Endodermal cell (in vitro differentiated cells): ENCODE data around the gene EYA2. TPM values are rescaled to one million over a fixed set of nuclear protein-coding genes. Genes with fewer than 3 reads are reported as not detected.

Experiments
- DNase-seq: peaks from one replicate; pipeline ENCODE4 v3.0.0-alpha.2; 2017
- H3K27ac ChIP-seq: 2 replicates; pipeline ENCODE4 v1.5.1; 2013; ENCODE audit warnings: mild to moderate bottlenecking, low read depth, low read length, moderate library complexity
- H3K27me3 ChIP-seq: 2 replicates; pipeline ENCODE4 v1.6.1; 2013; ENCODE audit warnings: mild to moderate bottlenecking, low read length, moderate library complexity; ENCODE audit not compliant: insufficient read depth, control insufficient read depth, poor library complexity, severe bottlenecking
- H3K36me3 ChIP-seq: 2 replicates; pipeline ENCODE4 v1.7.0; 2013; ENCODE audit warnings: mild to moderate bottlenecking, low read length, moderate library complexity; ENCODE audit not compliant: control insufficient read depth, insufficient read depth
- H3K4me1 ChIP-seq: one replicate; pipeline ENCODE4 v1.7.0; 2013; ENCODE audit warnings: low read length; ENCODE audit not compliant: control insufficient read depth, insufficient read depth
- H3K4me3 ChIP-seq: 2 replicates; pipeline ENCODE4 v1.5.1; 2013; ENCODE audit warnings: mild to moderate bottlenecking, low read length, moderate library complexity
- H3K9ac ChIP-seq: 2 replicates; pipeline ENCODE4 v1.6.1; 2013; ENCODE audit warnings: mild to moderate bottlenecking, low read length, moderate library complexity; ENCODE audit not compliant: poor library complexity, severe bottlenecking; ENCODE audit errors: extremely low read depth
- H3K9me3 ChIP-seq: 2 replicates; pipeline ENCODE4 v1.6.1; 2013; ENCODE audit warnings: mild to moderate bottlenecking, low read length, moderate library complexity; ENCODE audit not compliant: control insufficient read depth
- H3K27ac Mint-ChIP-seq: 2 replicates; pipeline ENCODE4 v1.8.0; 2020; ENCODE audit warnings: mixed read lengths
- H3K27me3 Mint-ChIP-seq: 2 replicates; pipeline ENCODE4 v1.8.0; 2021; ENCODE audit warnings: mild to moderate bottlenecking, mixed read lengths; ENCODE audit not compliant: insufficient read depth
- H3K36me3 Mint-ChIP-seq: 2 replicates; pipeline ENCODE4 v1.8.0; 2020; ENCODE audit warnings: low read depth, mixed read lengths
- H3K4me1 Mint-ChIP-seq: 2 replicates; pipeline ENCODE4 v1.8.0; 2020; ENCODE audit warnings: mixed read lengths
- H3K4me3 Mint-ChIP-seq: 2 replicates; pipeline ENCODE4 v1.8.0; 2020; ENCODE audit warnings: mild to moderate bottlenecking, moderate library complexity, mixed read lengths
- H3K9me3 Mint-ChIP-seq: 2 replicates; pipeline ENCODE4 v1.8.0; 2020; ENCODE audit warnings: mild to moderate bottlenecking, mixed read lengths
- WGBS, 2 experiments: methylation state at CpG; one replicate each; pipeline versions ENCODE4 v1.1.5 to v1.1.7; 2013; ENCODE audit warnings: missing lambda C conversion rate in 2 of 2, mixed read lengths in 1 of 2; ENCODE audit not compliant: insufficient coverage in 1 of 2, insufficient read length in 1 of 2; 5-methylcytosine and 5-hydroxymethylcytosine counted together
- total RNA-seq, 2 donors: library from RNA; stranded (reverse); fragmentation: NEBNext Ultra II Directional in 1 of 2; extraction: Animal tissue kit (Norgen Biotek cat#: 25700) in 1 of 2; gene quantifications; 2 replicates in 1 of 2; 3 replicates in 1 of 2; pipeline ENCODE4 v1.2.1, GENCODE V29; 2021
- TF ChIP-seq, protein P1 (sequence below): fragments of 200-600 bp; sonication (generic); conservative IDR thresholded peaks from 2 replicates; pipeline ENCODE4 v1.5.0; 2021; ENCODE audit warnings: antibody characterized with exemption, mild to moderate bottlenecking

EYA2 gene
- total RNA-seq, 2 donors from 2014 or later = 9.1 to 18.0 TPM

DNA sequence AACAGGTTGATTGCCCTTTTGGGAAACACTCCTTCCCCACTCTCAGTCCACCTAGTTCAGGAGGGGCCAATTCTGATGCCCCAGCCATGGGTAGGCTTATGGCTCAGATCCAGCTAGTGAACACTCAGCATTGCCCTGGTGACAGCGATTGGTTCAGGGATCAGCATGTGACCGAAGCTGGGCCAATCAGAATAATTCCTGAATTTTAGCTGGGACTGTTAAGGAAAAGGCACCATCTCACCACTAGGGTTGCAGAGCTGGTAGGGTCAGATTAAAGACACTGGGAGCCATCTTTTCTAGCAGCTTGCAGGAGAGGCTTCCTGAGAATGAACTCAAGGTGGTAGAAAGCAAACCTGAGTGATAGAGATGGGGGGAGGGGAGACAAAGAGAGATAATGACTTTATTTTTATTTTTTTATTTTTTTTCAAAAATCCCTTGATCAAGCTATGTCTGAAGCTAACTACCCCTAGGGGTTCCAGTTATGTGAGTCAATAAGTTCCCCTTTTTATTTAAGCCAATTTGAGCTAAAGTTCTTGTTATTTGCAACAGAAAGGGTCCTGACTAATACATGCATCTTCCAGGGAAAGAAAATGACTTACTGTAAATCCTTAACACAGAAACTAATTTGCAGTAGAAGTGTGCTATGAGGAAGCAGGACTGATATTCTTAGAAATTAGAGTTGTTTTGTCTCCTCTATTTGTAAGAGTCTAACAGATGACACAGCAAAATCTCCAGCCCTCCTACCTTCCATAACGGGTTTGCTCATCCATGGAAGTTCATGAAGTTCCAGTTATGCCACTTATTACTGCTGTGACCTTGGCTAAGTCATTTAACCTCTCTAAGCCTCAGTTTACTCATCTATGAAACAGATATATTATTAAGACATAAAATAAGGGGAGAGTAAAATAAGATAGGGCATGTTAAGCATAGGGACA, 44.7 kb downstream of the EYA2 start:
- Histone ChIP-seq H3K9me3 (no peaks in the 10 kb centered on the region), H3K9ac (no peak overlapping the region), H3K27me3 (no peaks in the 10 kb centered on the region), H3K27ac (no peak overlapping the region), H3K36me3 (no peaks in the 10 kb centered on the region), H3K4me1 (peaks cover 5% of the 10 kb centered on the region), H3K4me3 (no peak overlapping the region)
- peak; percentile 78 for DNase-seq
- H3K4me3 Mint-ChIP-seq = no peak overlapping the region
- H3K4me1 Mint-ChIP-seq = no peaks in the 10 kb centered on the region
- H3K36me3 Mint-ChIP-seq = no peaks in the 10 kb centered on the region
- 31 to 57% methylated on average over 1 to 3 of the region's 3 CpGs for WGBS, 2 experiments
- H3K27ac Mint-ChIP-seq = no peak overlapping the region
- no peaks in the 10 kb centered on the region for H3K9me3 Mint-ChIP-seq
- no peaks in the 10 kb centered on the region for H3K27me3 Mint-ChIP-seq
- TF ChIP-seq, protein P1, sequence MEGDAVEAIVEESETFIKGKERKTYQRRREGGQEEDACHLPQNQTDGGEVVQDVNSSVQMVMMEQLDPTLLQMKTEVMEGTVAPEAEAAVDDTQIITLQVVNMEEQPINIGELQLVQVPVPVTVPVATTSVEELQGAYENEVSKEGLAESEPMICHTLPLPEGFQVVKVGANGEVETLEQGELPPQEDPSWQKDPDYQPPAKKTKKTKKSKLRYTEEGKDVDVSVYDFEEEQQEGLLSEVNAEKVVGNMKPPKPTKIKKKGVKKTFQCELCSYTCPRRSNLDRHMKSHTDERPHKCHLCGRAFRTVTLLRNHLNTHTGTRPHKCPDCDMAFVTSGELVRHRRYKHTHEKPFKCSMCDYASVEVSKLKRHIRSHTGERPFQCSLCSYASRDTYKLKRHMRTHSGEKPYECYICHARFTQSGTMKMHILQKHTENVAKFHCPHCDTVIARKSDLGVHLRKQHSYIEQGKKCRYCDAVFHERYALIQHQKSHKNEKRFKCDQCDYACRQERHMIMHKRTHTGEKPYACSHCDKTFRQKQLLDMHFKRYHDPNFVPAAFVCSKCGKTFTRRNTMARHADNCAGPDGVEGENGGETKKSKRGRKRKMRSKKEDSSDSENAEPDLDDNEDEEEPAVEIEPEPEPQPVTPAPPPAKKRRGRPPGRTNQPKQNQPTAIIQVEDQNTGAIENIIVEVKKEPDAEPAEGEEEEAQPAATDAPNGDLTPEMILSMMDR = peak; percentile 69

GRCh38 chr20:46940616-46941015, 46.0 kb downstream of the EYA2 start:
- Mint-ChIP-seq H3K9me3 (no peaks in the 10 kb centered on the region), H3K27me3 (no peaks in the 10 kb centered on the region), H3K4me1 (peaks cover 7% of the 10 kb centered on the region), H3K36me3 (no peaks in the 10 kb centered on the region), H3K27ac (no peak overlapping the region), H3K4me3 (no peak overlapping the region)
- Histone ChIP-seq H3K4me1 (peaks cover 10% of the 10 kb centered on the region), H3K36me3 (no peaks in the 10 kb centered on the region), H3K27ac (no peak overlapping the region), H3K27me3 (no peaks in the 10 kb centered on the region), H3K4me3 (no peak overlapping the region), H3K9ac (no peak overlapping the region), H3K9me3 (no peaks in the 10 kb centered on the region)
- TF ChIP-seq, protein P1 = no peak
- DNase-seq = no peak
- 93 to 96% methylated on average over 7 to 10 of the region's 10 CpGs for WGBS, 2 experiments

GRCh38 chr20:46941404-46941803, 46.8 kb downstream of the EYA2 start:
- Mint-ChIP-seq H3K27ac (no peak overlapping the region), H3K27me3 (no peaks in the 10 kb centered on the region), H3K4me3 (no peak overlapping the region), H3K4me1 (peaks cover 13% of the 10 kb centered on the region), H3K9me3 (no peaks in the 10 kb centered on the region), H3K36me3 (no peaks in the 10 kb centered on the region)
- Histone ChIP-seq H3K27me3 (no peaks in the 10 kb centered on the region), H3K9ac (no peak overlapping the region), H3K4me3 (no peak overlapping the region), H3K4me1 (peaks cover 13% of the 10 kb centered on the region), H3K36me3 (no peaks in the 10 kb centered on the region), H3K9me3 (no peaks in the 10 kb centered on the region), H3K27ac (no peak overlapping the region)
- WGBS, 2 experiments = 98 to 100% methylated on average over 1 to 2 of the region's 2 CpGs
- TF ChIP-seq, protein P1 = no peak
- no peak for DNase-seq
